ENCODE results near the gene SNPH.
A peak's percentile ranks its signal among the peaks of the same experiment; 100 is the strongest.

SNPH gene

GRCh38 chr20:1323256-1323655 lies 57.2 kb downstream of the SNPH start:
- TF ChIP-seq MYC (IDR thresholded peaks at IDR 0.05; ENCODE audit: low read depth, low read length) = no peak
- no peak for TF ChIP-seq POLR2A (IDR thresholded peaks at IDR 0.05; ENCODE audit: extremely low read depth, insufficient read length)
- TF ChIP-seq, protein P1, sequence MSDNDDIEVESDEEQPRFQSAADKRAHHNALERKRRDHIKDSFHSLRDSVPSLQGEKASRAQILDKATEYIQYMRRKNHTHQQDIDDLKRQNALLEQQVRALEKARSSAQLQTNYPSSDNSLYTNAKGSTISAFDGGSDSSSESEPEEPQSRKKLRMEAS (IDR thresholded peaks at IDR 0.05; ENCODE audit: low read depth, low read length) = no peak
- TF ChIP-seq, protein P2, sequence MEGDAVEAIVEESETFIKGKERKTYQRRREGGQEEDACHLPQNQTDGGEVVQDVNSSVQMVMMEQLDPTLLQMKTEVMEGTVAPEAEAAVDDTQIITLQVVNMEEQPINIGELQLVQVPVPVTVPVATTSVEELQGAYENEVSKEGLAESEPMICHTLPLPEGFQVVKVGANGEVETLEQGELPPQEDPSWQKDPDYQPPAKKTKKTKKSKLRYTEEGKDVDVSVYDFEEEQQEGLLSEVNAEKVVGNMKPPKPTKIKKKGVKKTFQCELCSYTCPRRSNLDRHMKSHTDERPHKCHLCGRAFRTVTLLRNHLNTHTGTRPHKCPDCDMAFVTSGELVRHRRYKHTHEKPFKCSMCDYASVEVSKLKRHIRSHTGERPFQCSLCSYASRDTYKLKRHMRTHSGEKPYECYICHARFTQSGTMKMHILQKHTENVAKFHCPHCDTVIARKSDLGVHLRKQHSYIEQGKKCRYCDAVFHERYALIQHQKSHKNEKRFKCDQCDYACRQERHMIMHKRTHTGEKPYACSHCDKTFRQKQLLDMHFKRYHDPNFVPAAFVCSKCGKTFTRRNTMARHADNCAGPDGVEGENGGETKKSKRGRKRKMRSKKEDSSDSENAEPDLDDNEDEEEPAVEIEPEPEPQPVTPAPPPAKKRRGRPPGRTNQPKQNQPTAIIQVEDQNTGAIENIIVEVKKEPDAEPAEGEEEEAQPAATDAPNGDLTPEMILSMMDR (IDR thresholded peaks at IDR 0.05; ENCODE audit: low read depth, low read length) = no peak
- H3K4me3 ChIP-seq (ENCODE audit: low read depth, low read length) = no peak overlapping the region
- DNase-seq (ENCODE audit: low read depth) = no peak

GRCh38 chr20:1323830-1324597 lies 57.9 kb downstream of the SNPH start:
- no peak overlapping the region for H3K4me3 ChIP-seq (ENCODE audit: low read depth, low read length)
- TF ChIP-seq, protein P2 (IDR thresholded peaks at IDR 0.05; ENCODE audit: low read depth, low read length) = no peak
- TF ChIP-seq, protein P1 (IDR thresholded peaks at IDR 0.05; ENCODE audit: low read depth, low read length) = no peak
- no peak for TF ChIP-seq POLR2A (IDR thresholded peaks at IDR 0.05; ENCODE audit: extremely low read depth, insufficient read length)
- TF ChIP-seq MYC (IDR thresholded peaks at IDR 0.05; ENCODE audit: low read depth, low read length) = no peak
- no peak for DNase-seq (ENCODE audit: low read depth)

GRCh38 chr20:1324598-1325172 lies 58.6 kb downstream of the SNPH start:
- DNase-seq (ENCODE audit: low read depth) = peak; percentile 35
- H3K4me3 ChIP-seq (ENCODE audit: low read depth, low read length) = peak overlapping the region; percentile 96
- TF ChIP-seq, protein P1 (IDR thresholded peaks at IDR 0.05; ENCODE audit: low read depth, low read length) = no peak
- TF ChIP-seq MYC (IDR thresholded peaks at IDR 0.05; ENCODE audit: low read depth, low read length) (no peak), POLR2A (IDR thresholded peaks at IDR 0.05; ENCODE audit: extremely low read depth, insufficient read length) (no peak)
- TF ChIP-seq, protein P2 (IDR thresholded peaks at IDR 0.05; ENCODE audit: low read depth, low read length) = no peak

DNA sequence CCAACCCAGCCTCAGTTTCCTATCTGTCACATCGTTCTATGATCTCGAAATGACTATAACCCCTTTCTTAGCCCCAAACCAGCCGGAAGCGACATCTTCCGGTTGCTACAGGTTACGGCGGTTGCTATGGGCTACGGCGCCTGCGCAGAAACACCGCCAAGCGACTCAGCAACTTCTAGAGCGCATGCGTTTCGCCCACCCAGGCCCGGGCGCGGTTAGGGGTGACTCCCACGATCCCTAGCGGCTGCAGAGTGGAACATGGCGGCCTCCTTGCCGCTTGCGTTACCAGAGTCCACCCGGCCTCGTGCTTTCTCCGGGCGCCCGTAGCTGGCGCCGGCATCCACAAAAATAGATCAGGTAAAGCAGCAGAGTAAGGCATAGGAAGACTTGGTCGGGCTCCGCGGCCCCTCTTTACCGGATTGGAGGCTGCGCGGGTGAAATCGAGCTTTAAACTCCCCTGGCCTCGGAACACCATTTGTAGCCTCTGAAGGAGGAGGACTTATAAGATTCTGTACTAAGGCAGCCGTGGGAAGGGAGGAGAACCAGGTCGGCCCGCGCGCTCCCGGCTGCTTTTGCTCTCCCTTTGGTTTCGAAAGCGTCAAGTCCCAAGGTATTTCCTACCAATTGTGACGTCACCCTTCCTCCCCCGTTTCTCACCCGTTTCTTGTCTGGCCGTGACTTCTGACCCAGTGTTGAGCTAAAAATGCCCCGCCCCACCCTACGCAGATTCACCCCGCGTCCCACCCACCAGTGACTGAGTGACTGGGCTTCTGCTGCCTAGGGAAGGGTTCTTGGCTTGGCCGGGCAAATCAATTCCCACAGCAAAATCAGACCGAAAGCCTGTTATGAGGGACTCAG lies 59.3 kb downstream of the SNPH start:
- peak; percentile 96 for TF ChIP-seq MYC (IDR thresholded peaks at IDR 0.05; ENCODE audit: low read depth, low read length)
- TF ChIP-seq POLR2A (IDR thresholded peaks at IDR 0.05; ENCODE audit: extremely low read depth, insufficient read length) = peak; percentile 94
- TF ChIP-seq, protein P2 (IDR thresholded peaks at IDR 0.05; ENCODE audit: low read depth, low read length) = no peak
- TF ChIP-seq, protein P1 (IDR thresholded peaks at IDR 0.05; ENCODE audit: low read depth, low read length) = peak; percentile 91
- H3K4me3 ChIP-seq (ENCODE audit: low read depth, low read length) = peak overlapping the region; percentile 96
- DNase-seq (ENCODE audit: low read depth) = peak; percentile 97

DNA sequence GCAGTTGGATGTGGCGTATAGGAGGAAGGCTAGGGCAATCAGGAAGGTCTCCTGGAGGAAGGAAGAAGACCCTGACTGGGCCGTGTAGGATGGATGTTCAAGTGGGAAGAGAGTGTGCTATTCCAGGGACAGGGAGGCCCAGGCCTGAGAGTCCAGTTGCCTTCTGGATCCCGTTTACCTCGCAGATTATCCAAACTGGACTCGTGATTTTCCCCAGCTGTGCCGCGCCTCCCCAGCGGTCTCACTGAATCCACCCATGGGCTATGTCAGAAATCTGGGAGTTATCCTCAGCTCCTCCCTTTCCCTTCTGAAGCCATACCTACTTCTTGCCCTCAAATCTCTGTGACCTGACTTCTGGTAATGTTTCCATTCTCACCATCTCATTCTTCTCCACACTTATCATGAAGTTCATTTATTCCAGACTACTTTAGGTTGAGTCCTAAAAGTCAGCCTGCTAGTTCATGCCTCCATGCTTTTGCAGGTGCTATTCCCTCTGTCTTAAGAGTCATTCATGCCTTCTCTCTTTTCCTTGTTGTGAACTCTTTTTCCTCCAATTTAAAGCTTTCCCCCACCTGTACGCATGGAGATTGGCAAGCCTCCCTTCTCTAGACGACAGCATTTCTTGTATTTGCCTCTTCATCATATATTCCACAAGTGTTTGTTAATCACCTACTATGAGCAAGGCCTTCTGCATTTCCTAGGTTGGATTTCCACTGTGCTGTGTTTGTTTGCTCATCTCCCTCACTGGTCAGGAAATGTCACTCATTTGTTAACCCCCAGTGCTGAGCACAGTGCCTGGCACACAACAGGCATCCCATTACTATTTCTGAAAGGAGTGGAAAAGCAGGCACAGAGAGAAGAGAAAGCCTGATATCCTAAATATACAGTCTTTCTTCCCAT lies 60.2 kb downstream of the SNPH start:
- H3K4me3 ChIP-seq (ENCODE audit: low read depth, low read length) = peak overlapping the region; percentile 96
- TF ChIP-seq MYC (IDR thresholded peaks at IDR 0.05; ENCODE audit: low read depth, low read length) = no peak
- no peak for TF ChIP-seq POLR2A (IDR thresholded peaks at IDR 0.05; ENCODE audit: extremely low read depth, insufficient read length)
- TF ChIP-seq, protein P2 (IDR thresholded peaks at IDR 0.05; ENCODE audit: low read depth, low read length) = no peak
- TF ChIP-seq, protein P1 (IDR thresholded peaks at IDR 0.05; ENCODE audit: low read depth, low read length) = no peak
- no peak for DNase-seq (ENCODE audit: low read depth)

Measured in NB4 (cell line).